NCI-H2196 (cell line): ENCODE results near the gene ZNF618.

Experiments
- DNase-seq: peaks from one replicate; lab custom pipeline; 2025; ENCODE audit not compliant: unreplicated experiment; lab: John Stamatoyannopoulos, UW

The ZNF618 gene

GRCh38 chr9:113955076-113955752, 79.1 kb downstream of the ZNF618 start:
- no peak for DNase-seq

GRCh38 chr9:113956901-113957300, 80.8 kb downstream of the ZNF618 start:
- no peak for DNase-seq

GRCh38 chr9:113957351-113957750, 81.2 kb downstream of the ZNF618 start:
- no peak for DNase-seq

- no peak for DNase-seq
These were observed 81.8 kb downstream of the ZNF618 start for GRCh38 chr9:113957821-113958341.

- no peak for DNase-seq
These were observed 82.4 kb downstream of the ZNF618 start for GRCh38 chr9:113958556-113958955.

GRCh38 chr9:113960768-113961167, 84.7 kb downstream of the ZNF618 start:
- DNase-seq = no peak

- no peak for DNase-seq
These were observed 86.3 kb downstream of the ZNF618 start for GRCh38 chr9:113962396-113962795.

- peak; percentile 6 for DNase-seq
These were observed 87.0 kb downstream of the ZNF618 start for GRCh38 chr9:113963017-113963620.

- no peak for DNase-seq
These were observed 87.8 kb downstream of the ZNF618 start for GRCh38 chr9:113963696-113964494.

- DNase-seq = no peak
These were observed 88.5 kb downstream of the ZNF618 start for GRCh38 chr9:113964495-113965170.

GRCh38 chr9:113966394-113966793, 90.3 kb downstream of the ZNF618 start:
- DNase-seq = no peak

- DNase-seq = no peak
These were observed 91.3 kb downstream of the ZNF618 start for GRCh38 chr9:113967380-113967779.

- no peak for DNase-seq
These were observed 93.2 kb downstream of the ZNF618 start for GRCh38 chr9:113969343-113969742.

GRCh38 chr9:113973226-113973625, 97.1 kb downstream of the ZNF618 start:
- DNase-seq = no peak

GRCh38 chr9:113973963-113974413, 97.9 kb downstream of the ZNF618 start:
- no peak for DNase-seq

- no peak for DNase-seq
These were observed 100.8 kb downstream of the ZNF618 start for GRCh38 chr9:113976915-113977314.

- DNase-seq = no peak
These were observed 102.7 kb downstream of the ZNF618 start for GRCh38 chr9:113978725-113979342.

- DNase-seq = no peak
These were observed 103.4 kb downstream of the ZNF618 start for GRCh38 chr9:113979343-113980127.

- no peak for DNase-seq
These were observed 108.7 kb downstream of the ZNF618 start for GRCh38 chr9:113984639-113985380.
